Occipital lobe (tissue), 3 donors: ENCODE results near the gene RNU6-9. TPM values are rescaled to one million over a fixed set of nuclear protein-coding genes. Genes with fewer than 3 reads are reported as not detected.

Experiments used
- DNase-seq: peaks from one replicate; lab custom pipeline; 2025; lab: John Stamatoyannopoulos, UW
- small RNA-seq: library from RNA; depleted of rRNA; stranded (forward); fragments of <200 nt; gene quantifications from one replicate; pipeline ENCODE3, GENCODE V24; 2014
- total RNA-seq: library from RNA; depleted of rRNA; stranded (reverse); fragments of >200 nt; gene quantifications from one replicate; pipeline ENCODE4 v1.2.3, GENCODE V29; 2014

Gene RNU6-9
- total RNA-seq, 1 donor from 2014 or later = not detected

- DNase-seq = no peak
Measured at GRCh38 chr19:932648-933552, 39.6 kb downstream of the RNU6-9 start.

GRCh38 chr19:933553-933882, 40.2 kb downstream of the RNU6-9 start:
- DNase-seq = no peak

GRCh38 chr19:934197-934840, 41.0 kb downstream of the RNU6-9 start:
- no peak for DNase-seq

GRCh38 chr19:934865-935479, 41.7 kb downstream of the RNU6-9 start:
- no peak for DNase-seq

- no peak for DNase-seq
Measured at GRCh38 chr19:936175-936546, 42.9 kb downstream of the RNU6-9 start.

- DNase-seq = no peak
Measured at GRCh38 chr19:937259-937694, 44.0 kb downstream of the RNU6-9 start.

- DNase-seq = no peak
Measured at GRCh38 chr19:938233-938923, 45.1 kb downstream of the RNU6-9 start.

GRCh38 chr19:939439-939838, 46.2 kb downstream of the RNU6-9 start:
- DNase-seq = no peak

GRCh38 chr19:939922-940321, 46.6 kb downstream of the RNU6-9 start:
- DNase-seq = no peak

- DNase-seq = peak; percentile 58
Measured at GRCh38 chr19:940591-941291, 47.5 kb downstream of the RNU6-9 start.

- no peak for DNase-seq
Measured at GRCh38 chr19:941292-942132, 48.2 kb downstream of the RNU6-9 start.

GRCh38 chr19:942133-942645, 48.9 kb downstream of the RNU6-9 start:
- DNase-seq = no peak

Small RNA genes within 50 kb of the gene (small RNA-seq; reads per million reads assigned to genes)
- gene RNU6-9 = not detected

Other genes starting within 250 kb of the RNU6-9 start
- 10.8 TPM for gene RNF126, start 230.3 kb upstream of the RNU6-9 start, total RNA-seq
- 3.3 TPM for gene FSTL3, start 217.1 kb upstream of the RNU6-9 start, total RNA-seq
- gene PRSS57, start 198.0 kb upstream of the RNU6-9 start, total RNA-seq = not detected
- gene PALM, start 184.5 kb upstream of the RNU6-9 start, total RNA-seq = 95.9 TPM
- gene MISP, start 142.4 kb upstream of the RNU6-9 start, total RNA-seq = not detected
- 33.5 TPM for gene PTBP1, start 96.0 kb upstream of the RNU6-9 start, total RNA-seq
- 99.5 TPM for gene PLPPR3, start 71.5 kb upstream of the RNU6-9 start, total RNA-seq
- gene AZU1, start 65.6 kb upstream of the RNU6-9 start, total RNA-seq = 0.31 TPM
- gene PRTN3, start 52.5 kb upstream of the RNU6-9 start, total RNA-seq = not detected
- not detected for gene ELANE, start 41.2 kb upstream of the RNU6-9 start, total RNA-seq
- gene CFD, start 33.8 kb upstream of the RNU6-9 start, total RNA-seq = 2.8 TPM
- gene MED16, start 297 bp upstream of the RNU6-9 start, total RNA-seq = 17.9 TPM
- gene R3HDM4, start 19.7 kb downstream of the RNU6-9 start, total RNA-seq = 31.4 TPM
- gene KISS1R, start 23.8 kb downstream of the RNU6-9 start, total RNA-seq = not detected
- 8.0 TPM for gene ARID3A, start 32.6 kb downstream of the RNU6-9 start, total RNA-seq
- gene WDR18, start 90.9 kb downstream of the RNU6-9 start, total RNA-seq = 44.1 TPM
- gene GRIN3B, start 106.9 kb downstream of the RNU6-9 start, total RNA-seq = not detected
- gene TMEM259, start 127.6 kb downstream of the RNU6-9 start, total RNA-seq = 33.8 TPM
- gene RNU6-2, start 128.0 kb downstream of the RNU6-9 start, total RNA-seq = not detected
- 9.5 TPM for gene CNN2, start 133.1 kb downstream of the RNU6-9 start, total RNA-seq
- 0.78 TPM for gene ABCA7, start 146.6 kb downstream of the RNU6-9 start, total RNA-seq
- 1.7 TPM for gene ARHGAP45, start 173.7 kb downstream of the RNU6-9 start, total RNA-seq
- gene POLR2E, start 201.9 kb downstream of the RNU6-9 start, total RNA-seq = 31.8 TPM
- gene GPX4, start 210.5 kb downstream of the RNU6-9 start, total RNA-seq = 83.8 TPM